GM19467 (cell line): ENCODE results near the gene DMRTC2.

Experiments used
- ATAC-seq: cut with Tn5 transposase; IDR thresholded peaks from one replicate; pipeline ENCODE4 v1.9.1; 2021; ENCODE audit warnings: mild to moderate bottlenecking, moderate library complexity; ENCODE audit not compliant: unreplicated experiment

DMRTC2 gene

DNA sequence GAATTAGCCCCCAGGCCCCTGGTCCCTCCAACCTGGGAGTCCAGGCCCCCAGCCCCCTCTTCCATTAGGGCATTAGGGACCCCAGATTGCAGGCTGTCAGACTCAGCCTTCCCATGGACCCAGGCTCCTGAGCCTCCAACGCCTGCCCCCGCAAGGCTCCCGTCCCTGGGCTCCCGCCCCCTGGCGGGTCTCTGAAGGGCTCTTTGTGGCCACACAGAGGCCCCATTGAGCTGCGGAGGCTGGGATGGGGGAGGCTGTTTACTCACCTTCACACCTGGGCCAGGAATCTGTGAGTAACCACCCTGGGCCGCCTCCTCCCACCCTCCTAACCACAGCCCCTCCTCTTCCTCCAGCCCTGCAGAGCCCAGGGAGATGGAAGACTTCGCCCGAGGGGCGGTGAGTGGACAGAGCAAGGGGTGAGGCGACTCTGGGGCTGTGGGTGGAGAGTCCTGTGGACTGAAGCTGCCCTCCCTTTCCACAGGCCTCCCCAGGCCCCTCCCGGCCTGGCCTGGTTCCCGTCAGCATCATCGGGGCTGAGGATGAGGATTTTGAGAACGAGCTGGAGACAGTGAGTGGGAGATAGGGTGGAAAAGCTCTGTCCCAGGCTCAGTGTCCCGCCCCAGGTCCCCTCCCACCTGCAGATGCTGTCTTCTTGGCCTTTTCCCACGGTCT, 43.0 kb downstream of the DMRTC2 start:
- no peak for ATAC-seq

DNA sequence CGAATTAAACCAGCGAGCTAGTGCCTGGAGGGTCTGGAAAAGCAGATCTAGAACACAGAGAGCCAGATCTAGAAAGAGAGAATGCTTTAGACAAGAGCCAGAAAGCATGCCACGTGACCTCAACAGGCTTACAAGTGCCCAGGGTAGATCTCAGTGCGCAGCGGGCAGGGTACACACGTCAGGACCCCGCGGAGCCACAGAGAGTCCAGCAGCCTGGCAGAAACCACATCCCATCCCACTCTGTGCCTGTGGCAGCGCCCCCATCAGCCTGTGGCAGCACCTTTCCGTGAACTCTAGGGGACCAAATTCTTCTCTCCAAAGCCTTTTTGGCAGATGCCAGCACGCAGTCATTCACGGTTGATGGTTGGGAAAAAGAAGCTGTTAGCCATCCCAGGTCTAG, 44.1 kb downstream of the DMRTC2 start:
- no peak for ATAC-seq

DNA sequence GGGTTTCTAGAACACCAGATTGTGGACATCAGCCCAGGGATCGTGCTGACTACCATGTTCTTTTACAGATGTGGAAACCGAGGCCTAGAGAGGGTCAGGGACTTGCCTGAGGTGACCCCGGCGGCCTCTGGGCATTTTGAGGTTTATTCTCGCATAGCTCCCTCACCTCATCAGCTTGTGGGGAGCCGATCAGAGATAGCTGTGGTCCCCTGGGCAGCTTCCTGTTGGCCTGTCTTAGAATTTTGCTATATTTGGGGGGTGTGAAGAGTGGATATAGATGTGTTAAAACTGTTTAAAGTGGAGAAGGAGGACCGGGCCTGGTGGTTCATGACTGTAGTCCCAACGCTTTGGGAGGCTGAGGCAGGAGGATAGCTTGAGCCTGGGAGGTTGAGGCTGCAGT, 45.1 kb downstream of the DMRTC2 start:
- no peak for ATAC-seq

DNA sequence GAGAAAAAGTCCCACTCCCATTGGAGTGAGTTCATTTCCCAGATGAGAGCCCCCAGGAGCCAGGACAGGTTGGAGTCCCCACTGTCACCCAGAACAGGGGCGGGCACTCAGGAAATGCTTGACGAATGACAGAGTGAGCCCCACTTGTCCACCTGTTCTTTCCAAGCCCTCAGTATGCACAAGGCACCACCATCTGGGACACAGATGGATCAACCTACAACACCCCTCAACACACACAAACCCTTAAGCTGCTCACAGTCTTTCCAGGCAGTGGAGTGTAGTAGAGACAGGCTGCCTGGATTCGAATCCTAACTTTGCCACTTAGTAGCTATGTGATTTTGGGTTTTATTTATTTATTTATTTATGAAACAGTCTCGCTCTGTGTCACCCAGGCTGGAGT, 46.1 kb downstream of the DMRTC2 start:
- no peak for ATAC-seq

DNA sequence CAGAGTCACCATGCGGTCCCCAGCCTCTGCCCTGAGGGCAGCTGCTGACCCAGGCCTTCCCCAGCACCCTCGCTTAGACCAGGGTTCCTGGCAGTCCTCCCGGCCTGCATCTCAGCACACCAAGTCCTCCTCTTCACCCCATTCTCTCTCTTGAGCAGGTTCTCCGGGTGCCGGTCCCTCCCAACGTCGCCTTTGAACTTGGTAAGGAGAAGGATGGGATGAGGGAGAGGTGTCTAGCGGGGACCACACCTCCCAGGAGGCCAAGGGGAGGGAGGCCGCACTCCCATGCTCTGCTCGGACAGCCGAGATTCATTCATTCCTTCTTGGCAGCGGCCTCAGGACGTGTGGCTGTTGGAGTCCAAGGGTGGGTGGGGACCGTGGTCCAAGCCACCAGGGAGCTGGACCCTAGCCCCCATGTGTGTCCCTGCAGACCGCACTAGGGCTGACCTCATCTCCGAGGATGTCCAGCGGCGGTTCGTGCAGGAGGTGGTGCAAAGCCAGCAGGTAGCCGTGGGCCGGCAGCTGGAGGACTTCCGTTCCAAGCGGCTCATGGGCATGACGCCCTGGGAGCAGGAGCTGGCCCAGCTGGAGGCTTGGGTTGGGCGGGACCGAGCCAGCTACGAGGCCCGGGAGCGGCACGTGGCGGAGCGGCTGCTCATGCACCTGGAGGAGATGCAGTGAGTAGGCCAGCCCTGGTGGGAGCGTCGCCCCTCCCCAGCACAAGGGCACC, 47.5 kb downstream of the DMRTC2 start:
- no peak for ATAC-seq

DNA sequence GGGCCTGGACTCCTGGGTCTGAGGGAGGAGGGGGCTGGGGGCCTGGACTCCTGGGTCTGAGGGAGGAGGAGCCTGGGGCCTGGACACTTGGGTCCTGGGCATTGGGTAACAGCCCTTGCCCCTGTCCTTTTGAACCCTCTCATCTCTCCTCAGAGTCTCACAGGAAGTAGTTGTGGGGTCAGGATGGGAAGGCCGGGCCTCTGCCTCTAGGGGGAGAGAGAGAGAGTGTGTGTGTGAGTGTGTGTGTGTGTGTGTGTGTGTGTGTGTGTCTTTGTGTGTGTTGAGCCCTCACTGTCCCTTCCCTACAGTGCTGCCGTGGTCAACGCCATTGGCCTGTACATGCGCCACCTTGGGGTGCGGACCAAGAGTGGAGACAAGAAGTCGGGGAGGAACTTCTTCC, 49.1 kb downstream of the DMRTC2 start:
- ATAC-seq, result no peak

DNA sequence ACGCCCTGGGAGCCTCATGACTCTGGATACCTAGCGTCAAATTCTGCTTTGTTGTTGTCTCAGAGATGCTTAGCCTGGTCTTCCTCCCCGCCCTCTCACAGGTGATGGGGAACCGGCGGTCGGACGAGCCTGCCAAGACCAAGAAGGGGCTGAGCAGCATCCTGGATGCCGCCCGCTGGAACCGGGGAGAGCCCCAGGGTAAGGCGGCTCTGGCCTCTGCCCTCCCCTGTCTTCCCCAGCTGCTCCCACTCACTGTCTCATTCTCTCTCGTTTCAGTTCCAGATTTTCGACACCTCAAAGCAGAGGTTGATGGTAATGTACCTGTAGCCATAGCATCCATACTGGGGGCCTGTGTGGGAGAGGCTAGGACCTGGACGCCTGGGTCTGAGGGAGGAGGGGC, 49.5 kb downstream of the DMRTC2 start:
- no peak for ATAC-seq

DNA sequence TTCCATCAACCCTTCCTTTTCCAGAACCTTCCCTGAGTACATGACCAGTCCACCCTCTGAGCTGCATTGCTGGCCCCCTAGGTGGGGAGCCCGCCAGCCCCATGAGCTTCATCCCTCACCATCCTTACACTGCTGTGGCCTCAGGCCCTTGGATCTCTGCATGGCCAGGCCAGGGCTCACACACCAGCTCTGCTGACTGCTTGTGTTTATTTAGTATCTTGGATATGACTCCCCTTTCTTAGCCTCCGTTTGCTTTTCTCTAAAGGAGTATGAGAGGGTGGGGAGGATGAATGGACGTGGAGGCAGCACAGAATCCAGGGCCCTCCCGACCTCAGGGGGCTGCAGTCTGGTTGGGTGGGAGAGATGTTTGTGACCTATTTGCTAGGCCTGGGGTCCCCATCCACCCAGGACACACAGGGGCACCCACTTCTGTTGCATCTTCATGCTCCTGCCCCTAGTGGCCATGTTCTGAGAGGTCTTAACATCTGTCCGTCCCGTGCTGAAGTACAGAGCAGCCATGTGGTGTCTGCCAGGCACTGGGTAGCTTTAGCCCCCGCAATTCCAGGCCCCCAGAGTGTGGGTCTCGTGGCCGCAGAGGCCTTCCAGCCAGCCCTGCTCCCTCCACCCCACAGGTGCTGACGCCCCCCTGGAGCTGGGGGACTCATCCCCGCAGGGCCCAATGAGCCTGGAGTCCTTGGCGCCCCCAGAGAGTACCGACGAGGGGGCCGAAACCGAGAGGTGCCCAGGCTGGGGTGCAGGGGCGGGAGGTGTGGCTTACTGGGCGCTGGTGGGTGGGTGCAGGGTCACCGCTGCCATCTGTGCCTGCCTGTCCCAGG, 51.1 kb downstream of the DMRTC2 start:
- ATAC-seq, result no peak

DNA sequence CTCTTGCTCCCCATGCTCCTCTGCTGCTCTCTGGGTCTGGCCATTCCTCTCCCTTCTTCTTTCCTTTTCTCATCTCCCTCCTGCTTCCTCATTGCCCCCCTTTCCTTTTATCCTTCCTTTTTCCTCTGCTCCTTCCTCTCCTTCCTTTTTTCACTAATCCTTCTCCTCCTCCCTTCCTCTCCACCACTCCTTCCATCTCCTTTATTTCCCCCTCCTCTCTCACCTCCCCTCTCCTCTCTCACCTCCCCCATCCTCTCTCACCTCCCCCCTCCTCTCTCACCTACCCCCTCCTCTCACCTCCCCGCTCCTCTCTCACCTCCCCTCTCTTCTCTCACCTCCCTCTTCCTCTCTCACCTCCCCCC, 51.7 kb downstream of the DMRTC2 start:
- ATAC-seq, result no peak

DNA sequence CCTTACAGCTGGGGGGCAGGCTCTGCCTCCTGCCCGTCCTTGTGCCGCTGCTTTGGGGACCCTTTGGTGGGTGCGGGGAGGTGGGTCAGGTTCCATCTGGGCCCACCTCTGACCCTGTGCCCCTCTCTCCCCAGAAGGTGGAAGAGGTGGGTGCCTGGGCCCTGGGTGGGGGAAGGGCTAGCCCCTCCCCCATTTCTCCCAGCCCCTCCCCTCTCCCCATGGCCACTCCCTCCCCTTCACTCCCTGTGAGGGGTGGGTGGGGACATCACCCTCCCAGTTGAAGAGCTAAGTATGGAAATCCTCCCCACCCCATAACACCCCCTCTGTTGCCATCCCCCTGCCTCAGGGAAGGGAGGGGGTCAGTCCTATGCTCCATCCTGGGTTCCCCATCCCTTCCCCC, 52.3 kb downstream of the DMRTC2 start:
- ATAC-seq, result no peak

DNA sequence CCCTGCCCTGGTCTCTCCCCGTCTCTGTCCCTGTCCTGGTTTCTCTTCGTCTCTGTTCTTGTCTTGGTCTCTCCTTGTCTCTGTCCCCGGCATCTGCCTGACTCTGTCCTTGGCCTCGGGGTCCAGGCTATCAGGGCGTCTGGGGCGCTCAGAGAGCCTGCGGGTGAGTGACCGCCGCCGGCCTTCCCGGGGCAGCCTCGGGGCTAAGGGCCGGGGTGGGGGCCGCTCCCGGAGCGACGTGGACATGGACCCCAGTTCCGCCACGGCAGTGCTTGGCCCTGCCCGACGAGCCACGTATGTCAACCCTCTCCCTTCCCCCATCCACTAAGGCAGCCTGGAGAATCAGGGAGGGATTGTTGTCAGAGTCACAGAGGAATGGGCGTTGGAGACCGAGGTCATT, 53.0 kb downstream of the DMRTC2 start:
- no peak for ATAC-seq

DNA sequence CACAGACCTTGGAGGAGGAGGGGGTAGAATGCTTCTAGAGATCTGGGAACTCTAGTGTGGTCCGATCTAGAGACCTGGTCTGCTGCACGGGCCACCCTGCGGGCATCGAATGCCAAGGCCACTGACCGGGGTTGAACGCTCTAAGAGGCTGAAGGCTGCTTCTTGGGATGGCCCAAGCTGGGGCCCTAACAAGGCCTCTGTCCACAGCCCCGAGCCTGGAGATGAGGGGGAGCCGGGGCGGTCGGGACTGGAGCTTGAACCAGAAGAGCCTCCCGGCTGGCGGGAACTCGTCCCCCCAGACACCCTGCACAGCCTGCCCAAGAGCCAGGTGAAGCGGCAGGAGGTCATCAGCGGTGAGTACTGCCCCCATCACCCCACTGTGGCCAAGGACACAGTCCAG, 53.4 kb downstream of the DMRTC2 start:
- no peak for ATAC-seq
